NCI-H82 treated with DMSO at 0.1 percent for 48 hours (cell line): ENCODE results near the gene FAM114A1.

Experiments used
- DNase-seq: peaks from one replicate; lab custom pipeline; 2025; ENCODE audit not compliant: unreplicated experiment; lab: John Stamatoyannopoulos, UW

The FAM114A1 gene

DNA sequence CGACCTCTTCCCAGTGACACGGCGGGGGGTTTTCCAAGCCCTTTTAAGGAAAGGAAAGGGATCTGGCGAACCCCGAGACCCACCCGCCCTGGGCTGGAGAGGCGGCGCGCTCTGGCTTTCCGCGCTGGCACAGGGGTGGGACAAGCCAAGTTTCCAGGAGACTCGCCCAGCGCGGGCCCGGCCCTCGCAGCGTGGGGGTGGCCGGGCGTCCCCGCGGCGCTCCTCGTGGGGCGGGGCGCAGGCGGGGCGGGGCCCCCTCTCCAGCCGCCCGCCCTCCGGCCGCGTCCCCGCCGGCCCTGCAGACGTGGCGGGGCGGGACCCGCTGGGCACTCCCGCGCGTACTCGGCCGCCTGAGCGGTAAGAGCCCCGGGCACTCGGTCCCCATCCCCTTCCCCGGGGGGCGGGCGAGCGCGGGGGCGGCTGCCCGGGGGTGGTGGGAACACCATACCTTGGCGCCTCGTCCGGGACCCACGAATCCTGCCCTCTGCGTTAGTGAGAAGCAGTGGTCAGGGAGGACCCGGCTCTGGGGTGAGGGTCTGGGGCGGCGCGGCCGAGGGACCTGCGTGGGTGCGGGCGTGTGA, at the start of gene FAM114A1:
FAM114A1 (plus strand) TSS at position 329 of the 581 bp plus-strand sequence. CDS start 10,273 bp downstream, outside the sequence.
- DNase-seq = no peak

DNA sequence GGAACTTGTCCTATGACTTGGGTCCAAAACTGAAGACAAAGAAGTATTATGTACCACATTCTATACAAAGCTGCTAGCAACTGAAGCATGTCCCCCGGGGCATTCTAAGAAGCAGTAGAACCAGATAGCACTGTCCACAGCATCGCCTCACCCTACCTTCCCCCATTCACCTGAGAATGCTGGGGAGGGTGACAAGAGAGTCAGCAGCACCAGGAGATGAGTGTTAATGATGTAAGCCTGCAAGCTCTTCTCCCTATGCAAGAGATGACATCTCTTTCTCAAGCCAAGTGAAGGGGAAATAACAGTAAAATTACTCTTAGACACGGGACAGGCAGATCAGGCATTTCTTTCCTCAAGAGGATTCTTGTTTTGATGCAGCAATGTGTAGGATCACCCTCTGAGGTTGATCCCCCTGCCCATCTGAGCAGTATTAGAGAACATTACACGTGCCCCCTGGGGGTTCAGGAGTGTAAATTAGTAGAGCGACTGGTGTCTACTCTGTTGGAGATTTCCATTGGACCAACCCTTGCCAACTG, 49.1 kb upstream of the FAM114A1 start:
- DNase-seq = no peak

DNA sequence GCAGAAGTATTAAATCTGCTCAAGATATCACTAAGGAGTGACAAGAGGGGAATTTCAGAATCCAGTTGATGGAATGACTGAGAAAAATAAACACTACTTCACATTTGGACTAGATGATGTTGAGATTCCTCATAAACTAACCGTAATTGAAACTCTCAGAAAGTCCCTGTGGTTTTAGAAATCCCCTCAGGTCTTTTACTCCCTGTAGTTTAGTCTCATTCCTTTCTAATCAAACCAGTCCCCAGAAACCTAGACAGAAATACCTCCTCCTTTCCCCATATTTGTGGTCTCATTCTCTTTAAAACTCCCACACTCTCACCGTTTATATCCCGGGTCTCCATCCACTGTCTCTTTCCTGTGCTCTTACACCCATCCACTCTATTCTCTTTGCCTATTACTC, 48.0 kb upstream of the FAM114A1 start:
- DNase-seq = no peak

DNA sequence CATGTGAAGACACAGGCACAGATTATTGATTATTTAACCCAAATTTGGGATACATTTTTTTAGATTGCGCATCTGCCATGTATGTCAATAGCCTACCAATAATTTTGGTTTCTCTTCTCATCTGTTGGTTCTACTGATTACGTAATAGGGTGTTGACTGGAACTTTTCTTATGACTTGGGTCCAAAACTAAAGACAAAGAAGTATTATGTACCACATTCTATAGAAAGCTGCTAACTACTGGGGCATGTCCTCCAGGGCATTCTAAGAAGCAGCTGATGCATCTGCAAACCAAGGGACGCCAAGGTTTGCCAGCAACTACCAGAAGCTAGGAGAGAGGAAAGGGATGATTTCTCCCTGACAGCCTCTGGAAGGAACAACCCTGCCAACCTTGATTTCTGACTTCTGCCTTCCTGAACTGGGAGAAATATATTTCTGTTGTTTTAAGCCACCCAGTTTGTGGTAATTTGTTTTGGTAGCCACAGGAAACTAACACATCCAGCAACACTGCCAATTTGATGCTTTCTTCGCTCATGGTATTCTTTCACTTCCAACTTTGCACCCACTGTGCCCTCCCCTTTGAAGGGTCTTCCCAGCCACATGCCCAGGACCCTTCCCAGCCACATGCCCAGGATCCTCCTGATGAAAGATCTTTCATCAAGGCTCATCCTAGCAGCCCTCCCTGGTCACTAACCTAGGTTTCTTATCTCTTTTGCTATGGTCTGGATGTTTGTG, 47.1 kb upstream of the FAM114A1 start:
- no peak for DNase-seq

DNA sequence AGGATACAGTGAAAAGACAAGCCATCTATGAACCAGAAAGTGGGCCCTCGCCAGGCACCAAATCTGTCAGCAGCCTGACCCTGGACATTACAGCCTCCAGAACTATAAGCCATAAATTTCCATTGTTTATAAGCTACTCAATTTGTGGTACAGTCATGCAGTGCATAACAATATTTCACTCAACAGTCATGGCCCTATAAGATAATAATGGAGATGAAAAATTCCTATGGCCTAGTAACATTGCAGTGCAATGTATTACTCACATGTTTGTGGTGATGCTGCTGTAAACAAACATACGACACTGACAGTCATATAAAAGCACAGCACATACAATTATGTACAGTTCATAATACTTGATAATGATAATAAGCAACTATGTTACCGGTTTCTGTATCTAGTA, 45.9 kb upstream of the FAM114A1 start:
- DNase-seq = no peak

DNA sequence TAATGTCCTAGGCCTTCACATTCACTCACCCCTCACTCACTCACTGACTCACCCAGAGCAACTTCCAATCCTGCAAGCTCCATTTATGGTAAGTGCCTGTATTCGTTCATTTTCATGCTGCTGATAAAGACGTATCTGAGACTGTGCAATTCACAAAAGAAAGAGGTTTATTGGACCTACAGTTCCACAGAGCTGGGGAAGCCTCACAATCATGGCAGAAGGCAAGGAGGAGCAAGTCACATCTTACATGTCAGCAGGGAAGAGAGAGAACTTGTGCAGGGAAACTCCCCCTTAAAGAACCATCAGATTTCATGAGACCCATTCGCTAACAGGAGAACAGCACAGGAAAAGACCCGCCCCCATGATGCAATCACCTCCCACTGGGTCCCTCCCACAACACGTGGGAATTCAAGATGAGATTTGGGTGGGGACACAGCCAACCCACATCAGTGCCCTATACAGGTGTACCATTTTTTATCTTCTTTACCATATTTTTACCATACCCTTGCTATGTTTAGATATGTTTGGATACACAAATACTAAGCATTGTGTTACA, 44.8 kb upstream of the FAM114A1 start:
- DNase-seq = no peak

DNA sequence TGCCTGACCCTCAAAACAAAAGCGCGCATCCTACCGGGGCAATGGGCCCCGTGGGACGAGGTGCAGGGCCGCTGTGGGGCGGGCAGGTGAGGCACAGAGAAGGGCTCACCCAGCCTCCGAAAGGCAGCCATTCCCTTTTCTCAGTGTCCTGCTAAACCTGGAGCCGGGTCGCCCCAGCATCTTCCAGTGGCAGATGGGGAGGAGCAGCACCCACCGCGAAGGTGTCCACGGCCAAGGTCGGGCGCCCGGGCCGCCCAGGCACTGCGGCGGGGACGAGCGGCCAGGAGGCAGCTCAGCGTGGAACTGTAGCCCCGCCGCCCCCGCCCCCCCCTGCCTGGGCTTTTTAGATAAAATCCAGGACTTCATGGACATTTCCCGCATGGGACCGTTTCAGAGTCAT, 43.8 kb upstream of the FAM114A1 start:
- DNase-seq = no peak

DNA sequence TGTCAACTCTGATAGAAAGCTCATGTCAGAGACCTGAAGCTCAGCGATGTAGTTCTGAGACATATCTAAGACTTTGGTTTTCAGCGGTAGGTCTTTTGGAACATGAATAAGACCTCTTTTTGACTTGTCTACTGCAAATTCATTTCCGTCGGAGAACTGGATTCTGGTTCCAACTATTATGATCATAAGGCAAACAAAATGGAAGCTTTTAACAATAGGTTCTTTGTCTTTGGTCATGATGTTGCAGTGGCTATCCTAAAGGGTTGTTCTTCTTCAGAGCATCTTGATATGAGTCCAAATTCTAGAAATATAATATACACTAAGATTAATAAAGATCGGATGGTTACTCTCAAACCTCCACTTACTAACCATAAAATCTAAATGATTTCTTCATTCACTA, 38.4 kb upstream of the FAM114A1 start:
- DNase-seq = no peak

DNA sequence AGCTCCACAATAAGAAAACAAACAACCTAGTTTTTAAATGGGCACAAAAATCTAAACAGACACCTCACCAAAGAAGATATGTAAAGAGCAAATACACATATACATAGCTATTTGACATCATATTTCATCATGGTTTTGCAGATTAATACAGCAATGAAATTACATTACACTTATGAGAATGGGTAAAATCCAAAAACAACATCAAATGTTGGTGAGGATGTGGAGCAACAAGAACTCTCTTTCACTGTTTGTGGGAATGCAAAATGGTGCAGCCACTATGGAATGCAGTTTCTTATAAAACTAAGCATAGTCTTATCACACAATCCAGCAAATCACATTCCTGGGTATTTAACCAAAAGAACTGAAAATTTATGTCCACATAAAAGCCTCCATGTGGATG, 36.0 kb upstream of the FAM114A1 start:
- no peak for DNase-seq

DNA sequence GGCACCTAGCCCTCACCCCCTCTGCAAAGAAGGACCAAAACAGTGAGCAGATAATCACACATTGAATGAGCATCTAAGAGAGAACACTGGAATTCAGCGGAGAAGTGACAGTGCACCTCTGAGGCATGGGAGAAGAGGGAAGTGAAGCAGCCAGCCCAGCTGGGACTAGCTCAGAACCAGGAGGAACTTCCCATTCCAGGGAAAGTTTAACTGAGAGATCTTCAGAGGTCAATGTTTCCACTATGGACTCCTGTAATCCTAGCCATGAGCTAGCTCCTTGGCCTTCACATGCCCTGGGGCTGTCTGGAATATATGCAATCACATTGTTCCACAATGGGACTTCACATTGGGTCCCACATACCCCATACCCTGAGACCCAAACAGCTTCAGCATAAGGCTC, 35.4 kb upstream of the FAM114A1 start:
- no peak for DNase-seq

DNA sequence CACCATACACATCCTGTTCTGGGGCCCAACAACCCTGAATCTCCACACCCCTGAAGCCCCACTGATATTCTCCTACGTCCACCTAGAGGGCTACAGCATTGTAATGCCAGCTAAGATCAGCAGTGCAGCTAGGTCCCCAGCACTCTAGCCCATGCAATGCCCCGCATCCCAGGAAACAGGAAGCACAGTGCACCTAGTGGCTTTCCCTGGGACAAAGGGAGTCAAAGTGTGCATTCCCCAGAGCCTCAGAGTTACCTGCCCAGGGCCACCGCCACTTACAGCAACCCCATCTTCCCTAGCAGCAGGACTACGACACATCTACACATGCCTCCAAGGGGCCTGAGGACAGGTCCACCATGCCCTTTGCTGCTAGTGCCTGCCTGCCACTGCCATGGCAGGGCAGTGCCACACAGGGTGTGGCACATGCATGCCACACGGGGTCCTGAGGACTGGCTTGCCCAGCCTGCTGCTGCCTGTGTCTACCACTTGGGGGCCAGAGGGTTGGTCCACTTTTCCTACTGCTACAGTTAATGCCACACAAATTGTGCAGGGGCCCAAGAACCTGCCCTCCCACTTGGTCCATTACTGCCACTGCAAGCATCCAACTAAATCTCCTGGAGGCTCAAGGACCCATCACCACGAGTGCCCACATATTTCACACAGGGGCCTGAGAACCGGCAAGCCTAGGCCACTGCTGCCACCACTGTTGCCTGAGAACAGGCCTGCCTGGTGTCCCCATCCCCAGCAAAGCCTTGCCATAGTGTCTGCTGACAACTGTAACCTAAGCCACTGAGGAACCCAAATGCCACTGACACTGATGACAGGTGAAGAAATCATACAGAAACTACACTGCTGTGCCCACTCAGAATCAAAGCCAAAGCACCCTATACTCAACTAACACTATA, 34.7 kb upstream of the FAM114A1 start:
- DNase-seq = no peak

DNA sequence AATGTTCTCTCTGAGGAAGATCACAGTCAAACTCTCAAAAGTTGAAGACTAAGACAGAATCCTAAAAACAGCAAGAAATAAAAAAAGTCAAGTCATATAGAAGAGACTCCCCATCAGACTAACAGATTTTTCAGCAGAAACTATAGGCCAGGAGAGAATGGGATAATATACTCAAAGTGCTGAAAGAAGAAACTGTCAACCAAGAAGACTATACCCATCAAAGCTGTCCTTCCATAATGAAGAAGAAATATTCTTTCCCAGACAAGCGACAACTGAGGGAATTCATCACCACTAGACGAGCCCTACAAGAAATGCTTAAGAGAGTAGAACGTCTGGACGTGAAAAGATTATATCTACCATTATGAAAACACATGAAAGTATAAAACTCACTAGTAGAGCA, 33.0 kb upstream of the FAM114A1 start:
- no peak for DNase-seq

DNA sequence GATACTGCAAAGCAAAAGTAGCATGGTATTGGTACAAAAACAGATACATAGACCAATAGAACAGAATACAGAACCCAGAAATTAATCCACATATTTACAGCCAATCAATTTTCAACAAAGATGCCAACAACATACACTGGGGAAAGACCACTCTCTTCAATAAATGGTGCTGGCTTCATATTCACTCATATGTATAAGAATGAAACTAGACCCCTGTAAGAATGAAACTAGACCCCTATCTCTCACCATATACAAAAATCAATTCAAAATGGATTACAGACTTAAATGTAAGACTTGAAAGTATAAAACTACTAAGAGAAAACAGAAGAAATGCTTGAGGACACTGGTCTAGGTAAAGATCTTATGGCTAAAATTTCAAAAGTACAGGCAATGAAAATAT, 30.3 kb upstream of the FAM114A1 start:
- DNase-seq = no peak

DNA sequence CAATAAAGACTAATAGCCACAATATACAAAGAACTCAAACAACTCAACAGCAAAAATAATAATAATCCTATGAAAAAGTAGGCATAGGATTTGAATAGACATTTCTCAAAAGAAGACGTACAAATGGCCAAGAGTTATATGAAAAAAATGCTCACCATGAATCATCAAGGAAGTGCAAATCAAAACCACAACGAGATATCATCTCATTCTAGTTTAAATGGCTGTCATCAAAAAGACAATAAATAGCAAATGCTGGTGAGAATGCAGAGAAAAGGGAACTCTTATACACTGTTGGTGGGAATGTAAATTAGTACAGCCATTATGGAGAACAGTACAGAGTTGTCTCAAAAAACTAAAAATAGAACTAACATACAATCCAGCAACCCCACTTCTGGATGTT, 29.8 kb upstream of the FAM114A1 start:
- DNase-seq = no peak

DNA sequence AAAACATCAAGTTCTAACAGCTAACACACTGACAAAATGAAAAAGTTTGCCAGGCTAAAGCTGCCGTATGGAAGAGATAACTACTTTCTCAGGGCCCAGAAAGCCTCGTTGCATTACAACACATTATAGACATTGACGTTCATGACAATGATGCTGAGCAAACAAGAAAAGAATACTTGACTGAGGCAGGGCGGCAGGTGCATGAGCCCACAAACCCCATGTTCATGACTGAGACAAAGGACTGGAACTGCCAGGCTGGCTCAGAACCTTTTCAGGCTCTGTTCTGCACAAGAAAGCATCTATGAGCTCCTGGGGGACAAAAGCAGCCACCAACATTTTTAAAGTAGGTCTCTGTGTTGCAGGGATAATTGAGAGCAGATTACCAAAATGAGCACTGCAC, 24.6 kb upstream of the FAM114A1 start:
- DNase-seq = no peak

DNA sequence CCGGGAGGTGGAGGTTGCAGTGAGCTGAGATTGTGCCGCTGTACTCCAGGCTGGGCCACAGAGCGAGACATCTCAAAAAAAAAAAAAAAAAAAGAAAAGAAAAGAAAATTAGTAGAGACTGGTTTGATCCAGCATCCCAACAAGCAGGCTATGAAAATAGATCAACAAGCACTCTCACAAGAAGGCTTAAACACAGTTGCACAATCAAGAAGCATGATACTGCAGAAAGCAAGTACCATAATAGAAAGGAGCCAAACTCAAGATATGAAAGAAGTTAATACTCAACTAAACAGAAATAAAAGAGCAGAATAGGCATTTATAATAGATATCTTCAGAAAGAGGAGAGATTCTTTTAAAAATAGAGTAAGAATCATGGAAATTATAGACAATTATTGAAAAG, 21.6 kb upstream of the FAM114A1 start:
- DNase-seq = no peak

DNA sequence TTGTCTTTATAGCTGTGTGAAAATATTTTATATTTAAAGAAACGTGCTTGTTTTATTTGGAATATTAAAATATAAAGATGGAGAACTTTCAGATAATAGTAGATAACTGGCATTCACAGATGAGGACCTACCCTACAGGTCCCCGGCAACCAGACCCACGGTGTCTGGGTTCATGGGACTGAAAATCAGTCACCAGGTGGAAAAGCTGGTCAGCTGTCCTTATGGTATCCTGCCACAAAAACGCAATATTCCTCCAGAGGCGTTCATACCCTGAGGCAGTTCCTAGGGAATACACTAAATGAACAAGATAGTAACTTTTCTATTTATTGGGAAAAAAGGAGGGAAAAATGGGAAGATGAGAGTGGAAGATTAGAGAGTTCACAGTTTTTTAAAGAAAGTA, 12.1 kb upstream of the FAM114A1 start:
- no peak for DNase-seq

DNA sequence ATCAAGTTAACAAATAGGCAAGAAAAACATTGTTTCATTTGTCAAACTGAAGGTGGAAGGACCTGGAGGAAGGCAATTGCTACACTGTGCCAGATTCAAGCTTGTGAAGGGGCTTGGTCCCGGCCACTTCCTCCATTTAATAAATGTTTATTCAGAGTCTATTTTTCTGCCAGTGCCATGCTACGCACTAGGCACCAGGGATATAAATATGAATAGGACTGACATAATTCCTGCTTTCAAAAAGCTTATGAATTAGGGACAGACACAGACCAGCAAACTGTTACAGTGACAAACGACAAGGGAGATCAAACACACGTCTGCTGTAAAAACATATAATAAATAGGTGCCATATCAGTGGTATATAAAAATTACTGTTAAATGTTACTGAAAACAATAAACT, 11.6 kb upstream of the FAM114A1 start:
- DNase-seq = no peak

DNA sequence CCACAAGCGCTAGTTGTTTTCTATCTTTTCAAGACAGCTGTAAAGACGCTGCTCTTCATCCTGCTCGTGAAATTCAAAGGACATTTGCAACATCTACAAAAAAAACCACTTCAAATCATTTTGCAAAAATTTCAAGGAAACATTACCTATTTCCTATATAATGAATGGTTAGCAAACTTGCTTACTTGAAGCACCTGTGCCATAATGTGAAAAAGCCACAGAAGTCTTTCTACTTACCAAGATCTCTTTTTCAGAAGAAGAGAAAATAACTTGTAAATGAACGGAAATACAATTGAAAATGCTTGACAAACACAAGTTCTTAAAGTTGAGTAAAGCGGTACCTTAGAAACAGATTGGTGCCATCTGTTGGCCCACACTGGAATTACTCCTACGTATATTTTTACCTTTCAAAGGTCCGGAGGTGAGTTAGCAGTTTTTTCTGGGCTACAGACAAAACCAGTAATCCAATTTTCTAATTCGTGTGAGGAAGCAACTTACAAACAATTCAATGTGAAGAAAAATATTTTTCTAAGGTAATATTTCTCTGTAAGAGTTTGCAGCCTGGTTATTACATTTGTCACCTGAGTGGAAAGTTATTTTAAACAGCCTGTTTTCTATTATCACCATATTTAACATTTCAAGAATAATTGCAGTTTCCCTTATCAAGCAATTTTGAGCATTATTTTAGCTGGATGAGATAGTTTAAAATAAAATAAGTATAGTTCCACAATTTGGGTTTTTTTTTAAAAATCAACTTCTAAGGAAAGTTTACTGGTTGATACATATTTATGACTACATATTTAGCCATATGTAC, 10.9 kb upstream of the FAM114A1 start, which contains the start of gene TLR6:
TLR6 (minus strand) TSS at position 294 of the 814 bp plus-strand sequence. CDS start 27,344 bp downstream, outside the sequence.
- DNase-seq = peak; percentile 12

DNA sequence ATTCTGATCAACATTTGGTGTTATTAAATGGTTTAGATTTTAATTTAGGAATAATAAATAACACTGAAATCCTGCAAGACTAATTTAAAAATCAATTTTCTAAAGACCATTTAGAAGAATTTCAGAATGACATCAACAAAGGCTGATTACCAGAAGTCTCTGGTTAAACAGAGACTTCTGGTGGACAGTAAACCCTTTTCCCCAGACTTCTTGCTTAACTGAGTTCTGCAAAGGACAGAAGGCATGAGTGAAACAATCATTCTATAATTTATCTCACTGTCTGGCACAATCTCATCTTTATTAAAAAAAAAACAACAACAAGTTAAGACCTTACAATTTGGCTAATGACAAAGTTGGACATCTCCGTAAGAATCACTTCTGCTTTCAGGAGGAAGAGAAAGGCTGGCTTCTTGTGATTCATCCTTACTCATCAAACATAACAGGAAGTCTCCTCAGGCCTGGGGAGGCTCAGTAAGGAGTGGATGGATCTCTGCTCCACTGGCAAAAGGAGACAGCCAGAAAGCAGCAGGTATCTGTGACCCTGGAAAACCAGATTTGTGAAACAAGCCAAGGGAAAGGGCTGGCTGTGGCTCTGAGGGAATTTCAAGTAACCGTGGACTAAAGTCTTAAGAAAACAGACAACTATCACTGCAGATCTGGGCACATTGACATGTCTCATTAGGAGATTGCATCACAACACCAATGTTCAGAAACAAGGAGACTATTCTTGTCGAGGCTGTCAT, 10.1 kb upstream of the FAM114A1 start:
- no peak for DNase-seq
